Measurements from ENCODE around the gene APLF.

GRCh38 chr2:68506170-68506569, 38.8 kb downstream of the APLF start:
- no peak for TF ChIP-seq EZH2 (IDR thresholded peaks at IDR 0.05; ENCODE audit: low read depth, unreplicated experiment)
- no peak for TF ChIP-seq CTCF (conservative IDR thresholded peaks at IDR 0.05; ENCODE audit: low read depth in 2 of 2)
- TF ChIP-seq CREB1 (CRISPR knock-in tag; IDR thresholded peaks at IDR 0.05; ENCODE audit: low read depth): no peak
- TF ChIP-seq POLR2AphosphoS5 (IDR thresholded peaks at IDR 0.05; ENCODE audit: low read depth): no peak
- TF ChIP-seq EZH2phosphoT487 (IDR thresholded peaks at IDR 0.05; ENCODE audit: unreplicated experiment): no peak
- no peak for TF ChIP-seq REST (IDR thresholded peaks at IDR 0.05; ENCODE audit: unreplicated experiment)
- TF ChIP-seq JUNB (IDR thresholded peaks at IDR 0.05; ENCODE audit: unreplicated experiment): no peak
- TF ChIP-seq ZNF331 (CRISPR knock-in tag; IDR thresholded peaks at IDR 0.05; ENCODE audit: low read depth): no peak
- no peak for TF ChIP-seq NANOG (IDR thresholded peaks at IDR 0.05; ENCODE audit: borderline replicate concordance)
- TF ChIP-seq ZNF114 (CRISPR knock-in tag; IDR thresholded peaks at IDR 0.05): no peak
- no peak for TF ChIP-seq ETS1 (IDR thresholded peaks at IDR 0.05)
- no peak for TF ChIP-seq ZNF462 (CRISPR knock-in tag; IDR thresholded peaks at IDR 0.05)
